HepG2 (cell line): ENCODE measurements around the gene MPC1. TPM values are rescaled to one million over a fixed set of nuclear protein-coding genes. Genes with fewer than 3 reads are reported as not detected.

Source experiments
- AHR ChIP-seq: IDR thresholded peaks from 2 replicates; pipeline ENCODE4 v1.6.1; 2018; ENCODE audit warnings: missing genetic modification reagents, missing compliant biosample characterization
- DR1 ChIP-seq: sonication (generic); formaldehyde crosslinking; IDR thresholded peaks from 2 replicates; pipeline ENCODE4 v1.8.0; 2021; ENCODE audit warnings: mild to moderate bottlenecking, missing genetic modification reagents, inconsistent platforms
- ERF ChIP-seq: IDR thresholded peaks from 2 replicates; pipeline ENCODE4 v1.6.1; 2018; ENCODE audit warnings: missing biosample characterization, missing genetic modification reagents
- HNRNPUL1 ChIP-seq: fragments of 200-400 bp; formaldehyde crosslinking; IDR thresholded peaks from 2 replicates; pipeline ENCODE4 v1.6.1; 2017; ENCODE audit warnings: low read depth, mild to moderate bottlenecking, low read length, moderate library complexity
- MED8 ChIP-seq: sonication (generic); formaldehyde crosslinking; IDR thresholded peaks from 2 replicates; pipeline ENCODE4 v1.8.1; 2023; ENCODE audit warnings: mild to moderate bottlenecking, missing genetic modification reagents; ENCODE audit not compliant: insufficient replicate concordance
- NCOR1 ChIP-seq: fragments of 200-600 bp; sonication (generic); IDR thresholded peaks from 2 replicates; pipeline ENCODE4 v1.7.0; 2017; ENCODE audit warnings: antibody characterized with exemption, low read length, borderline replicate concordance
- NFRKB ChIP-seq: fragments of 450-650 bp; IDR thresholded peaks from 2 replicates; pipeline ENCODE4 v1.6.1; 2017
- PCBP2 ChIP-seq: fragments of 200-400 bp; formaldehyde crosslinking; optimal IDR thresholded peaks from 2 replicates; pipeline ENCODE3; 2018; ENCODE audit warnings: low read length, low read depth; ENCODE audit not compliant: poor library complexity, severe bottlenecking
- SMYD3 ChIP-seq: sonication (generic); formaldehyde crosslinking; IDR thresholded peaks from 2 replicates; pipeline ENCODE4 v1.8.1; 2023; ENCODE audit warnings: mild to moderate bottlenecking, missing genetic modification reagents
- ZBTB10 ChIP-seq: sonication (generic); formaldehyde crosslinking; IDR thresholded peaks from 2 replicates; pipeline ENCODE4 v1.4.0; 2020; ENCODE audit warnings: missing genetic modification reagents, borderline replicate concordance
- ZIK1 ChIP-seq: sonication (generic); formaldehyde crosslinking; IDR thresholded peaks from 2 replicates; pipeline ENCODE4 v1.5.0; 2020; ENCODE audit warnings: mild to moderate bottlenecking, low read depth, missing genetic modification reagents, borderline replicate concordance
- ZMYM3 ChIP-seq: sonication (generic); formaldehyde crosslinking; IDR thresholded peaks from 2 replicates; pipeline ENCODE4 v1.5.1; 2020; ENCODE audit warnings: mild to moderate bottlenecking, missing genetic modification reagents
- ZNF20 ChIP-seq: sonication (generic); formaldehyde crosslinking; IDR thresholded peaks from 2 replicates; pipeline ENCODE4 v1.4.0; 2020; ENCODE audit warnings: mild to moderate bottlenecking, moderate library complexity, missing genetic modification reagents
- ZNF30 ChIP-seq: sonication (generic); formaldehyde crosslinking; IDR thresholded peaks from 2 replicates; pipeline ENCODE4 v1.5.0; 2020; ENCODE audit warnings: mild to moderate bottlenecking, missing genetic modification reagents
- ZNF362 ChIP-seq: sonication (generic); formaldehyde crosslinking; IDR thresholded peaks from 2 replicates; pipeline ENCODE4 v1.4.0; 2020; ENCODE audit warnings: missing genetic modification reagents, mild to moderate bottlenecking, borderline replicate concordance
- ZNF414 ChIP-seq: sonication (generic); formaldehyde crosslinking; IDR thresholded peaks from 2 replicates; pipeline ENCODE4 v1.5.0; 2020; ENCODE audit warnings: missing genetic modification reagents
- ZNF431 ChIP-seq: sonication (generic); formaldehyde crosslinking; IDR thresholded peaks from 2 replicates; pipeline ENCODE4 v1.9.0; 2022; ENCODE audit warnings: missing genetic modification reagents, low read depth, mild to moderate bottlenecking, borderline replicate concordance
- ZNF546 ChIP-seq: sonication (generic); formaldehyde crosslinking; conservative IDR thresholded peaks from 2 replicates; pipeline ENCODE4 v1.8.1; 2023; ENCODE audit warnings: mild to moderate bottlenecking, missing genetic modification reagents
- ZNF572 ChIP-seq: sonication (generic); formaldehyde crosslinking; IDR thresholded peaks from 2 replicates; pipeline ENCODE4 v1.5.1; 2020; ENCODE audit warnings: mild to moderate bottlenecking, missing genetic modification reagents
- ZNF660 ChIP-seq: sonication (generic); formaldehyde crosslinking; IDR thresholded peaks from 2 replicates; pipeline ENCODE4 v1.5.1; 2020; ENCODE audit warnings: mild to moderate bottlenecking, low read depth, missing genetic modification reagents, borderline replicate concordance
- ZNF770 ChIP-seq: sonication (generic); formaldehyde crosslinking; IDR thresholded peaks from 2 replicates; pipeline ENCODE4 v1.5.0; 2020; ENCODE audit warnings: mild to moderate bottlenecking, missing genetic modification reagents
- polyA plus RNA-seq, 8 experiments: library from polyadenylated mRNA; depleted of rRNA in 3 of 8; stranded (reverse) in 7 of 8; unstranded in 1 of 8; fragments of >200 nt; fragmentation: Illumina TruSeq in 4 of 8; extraction: Trizol in 4 of 8; gene quantifications; 2 replicates each; pipeline versions ENCODE4 v1.2.1 to v1.2.3, GENCODE V29; 2011 to 2016; ENCODE audit warnings: low read depth in 4 of 8, missing spikeins in 1 of 8, mixed read lengths in 1 of 8; ENCODE audit not compliant: insufficient read depth in 1 of 8
- total RNA-seq, 5 experiments: library from RNA; depleted of rRNA; stranded (reverse); fragments of >200 nt; fragmentation: Illumina TruSeq; extraction: Trizol; gene quantifications; 2 replicates each; pipeline ENCODE4 v1.2.3, GENCODE V29; 2016; ENCODE audit warnings: low read depth in 1 of 5

Gene MPC1
- total and polyA plus RNA-seq, 2 of the 13 experiments (the other 11 are each of a cell fraction or from before 2014, with no cell fraction given): 189 to 214 TPM

- TF ChIP-seq ZNF414: peak; percentile 28; the same call in 1 of the 2 replicates
- TF ChIP-seq ZNF546: no peak; the same call in 1 of the 2 replicates
- TF ChIP-seq PCBP2: no peak
- no peak for TF ChIP-seq ZNF20
- TF ChIP-seq MED8 (CRISPR knock-in tag): no peak
- no peak for TF ChIP-seq NFRKB
- TF ChIP-seq ZMYM3 (CRISPR knock-in tag): no peak
- TF ChIP-seq NCOR1: no peak
- no peak; the same call in 1 of the 2 replicates for TF ChIP-seq ERF (CRISPR knock-in tag)
- peak; percentile 86; the same call in 1 of the 2 replicates for TF ChIP-seq ZBTB10 (CRISPR knock-in tag)
- TF ChIP-seq ZNF660 (CRISPR knock-in tag): no peak
- TF ChIP-seq ZNF431 (CRISPR knock-in tag): peak; percentile 95
- TF ChIP-seq ZNF572: peak; percentile 18; the same call in 1 of the 2 replicates
- peak; percentile 64; the same call in 1 of the 2 replicates for TF ChIP-seq HNRNPUL1
- TF ChIP-seq ZIK1: peak; percentile 91
- peak; percentile 69 for TF ChIP-seq SMYD3 (CRISPR knock-in tag)
- TF ChIP-seq ZNF362: no peak
- no peak; the same call in 1 of the 2 replicates for TF ChIP-seq AHR
- peak; percentile 94 for TF ChIP-seq DR1 (CRISPR knock-in tag)
- TF ChIP-seq ZNF30 (CRISPR knock-in tag): no peak
- TF ChIP-seq ZNF770 (CRISPR knock-in tag): peak; percentile 50
These were observed at the start of gene MPC1 (continued) for GRCh38 chr6:166382933-166383801.
